Measurements from ENCODE around the gene MTRF1.

GRCh38 chr13:41216160-41216559 lies 47.2 kb downstream of the MTRF1 start:
- TF ChIP-seq CTCF (conservative IDR thresholded peaks at IDR 0.05; ENCODE audit: low read length) (no peak), EZH2phosphoT487 (IDR thresholded peaks at IDR 0.05; ENCODE audit: borderline replicate concordance, low read depth, low read length) (no peak)
